GM12891 (cell line): ENCODE data around the gene CDH13.

Source experiments
- PAX5 ChIP-seq: IDR thresholded peaks from 2 replicates; pipeline ENCODE4 v1.6.1; 2011; ENCODE audit warnings: low read length, moderate library complexity, mild to moderate bottlenecking; ENCODE audit not compliant: insufficient read depth, severe bottlenecking
- POLR2A ChIP-seq: IDR thresholded peaks from 2 replicates; pipeline ENCODE4 v1.6.1; 2011; ENCODE audit warnings: low read depth, low read length, control low read depth
- POLR2AphosphoS5 ChIP-seq: IDR thresholded peaks from 2 replicates; pipeline ENCODE4 v1.6.1; 2011; ENCODE audit warnings: low read depth, low read length, control low read depth
- POU2F2 ChIP-seq: IDR thresholded peaks from 2 replicates; pipeline ENCODE4 v1.6.1; 2011; ENCODE audit warnings: low read depth, mild to moderate bottlenecking, control low read depth, low read length, moderate library complexity
- SPI1 ChIP-seq: IDR thresholded peaks from 2 replicates; pipeline ENCODE4 v1.6.1; 2011; ENCODE audit warnings: low read depth, low read length, control low read depth
- TAF1 ChIP-seq: IDR thresholded peaks from 2 replicates; pipeline ENCODE4 v1.6.1; 2011; ENCODE audit warnings: low read depth, low read length, control low read depth

- TF ChIP-seq POU2F2 (no peak), POLR2A (no peak), POLR2AphosphoS5 (no peak), TAF1 (no peak), SPI1 (no peak), PAX5 (no peak)
These were observed 823.1 kb downstream of the CDH13 start for GRCh38 chr16:83449861-83450260.
